LNCAP (cell line): Measurements from ENCODE around the gene SEC24D.

Experiments used
- TF ChIP-seq, protein P1 (sequence below): fragments of 450-650 bp; IDR thresholded peaks from 2 replicates; pipeline ENCODE4 v1.5.1; 2017; ENCODE audit warnings: mild to moderate bottlenecking

Gene SEC24D

DNA sequence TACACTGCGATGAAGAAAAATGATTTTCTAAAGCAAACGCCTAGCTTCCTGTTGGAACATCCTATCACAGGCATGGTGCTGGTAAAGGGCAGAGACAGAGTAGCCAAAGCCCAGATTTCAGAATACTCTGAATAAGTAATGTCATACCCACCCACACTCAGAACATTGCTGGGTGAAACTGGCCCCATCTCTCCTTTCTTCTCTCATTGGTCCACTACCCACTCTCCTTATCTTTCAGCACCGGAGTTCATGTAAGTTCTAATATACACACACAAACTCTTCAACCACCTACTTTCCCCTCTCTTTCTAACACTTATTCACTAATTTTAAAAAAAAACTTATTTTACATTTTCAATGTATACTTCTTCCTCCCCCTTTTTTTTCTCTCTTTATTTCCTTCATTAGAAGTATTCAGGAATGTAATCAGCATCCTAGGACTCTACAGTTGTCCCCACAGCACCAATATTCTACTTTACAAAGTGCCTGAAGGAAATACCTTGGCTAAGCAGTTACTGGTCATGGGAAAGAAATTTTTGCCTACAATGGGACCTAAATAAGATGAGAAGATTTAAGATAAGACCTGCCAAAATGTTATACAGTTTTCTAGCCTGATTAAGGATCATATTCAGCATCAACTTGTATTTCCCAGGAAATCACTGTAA, 63.0 kb downstream of the SEC24D start:
- TF ChIP-seq, protein P1, sequence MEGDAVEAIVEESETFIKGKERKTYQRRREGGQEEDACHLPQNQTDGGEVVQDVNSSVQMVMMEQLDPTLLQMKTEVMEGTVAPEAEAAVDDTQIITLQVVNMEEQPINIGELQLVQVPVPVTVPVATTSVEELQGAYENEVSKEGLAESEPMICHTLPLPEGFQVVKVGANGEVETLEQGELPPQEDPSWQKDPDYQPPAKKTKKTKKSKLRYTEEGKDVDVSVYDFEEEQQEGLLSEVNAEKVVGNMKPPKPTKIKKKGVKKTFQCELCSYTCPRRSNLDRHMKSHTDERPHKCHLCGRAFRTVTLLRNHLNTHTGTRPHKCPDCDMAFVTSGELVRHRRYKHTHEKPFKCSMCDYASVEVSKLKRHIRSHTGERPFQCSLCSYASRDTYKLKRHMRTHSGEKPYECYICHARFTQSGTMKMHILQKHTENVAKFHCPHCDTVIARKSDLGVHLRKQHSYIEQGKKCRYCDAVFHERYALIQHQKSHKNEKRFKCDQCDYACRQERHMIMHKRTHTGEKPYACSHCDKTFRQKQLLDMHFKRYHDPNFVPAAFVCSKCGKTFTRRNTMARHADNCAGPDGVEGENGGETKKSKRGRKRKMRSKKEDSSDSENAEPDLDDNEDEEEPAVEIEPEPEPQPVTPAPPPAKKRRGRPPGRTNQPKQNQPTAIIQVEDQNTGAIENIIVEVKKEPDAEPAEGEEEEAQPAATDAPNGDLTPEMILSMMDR = no peak

DNA sequence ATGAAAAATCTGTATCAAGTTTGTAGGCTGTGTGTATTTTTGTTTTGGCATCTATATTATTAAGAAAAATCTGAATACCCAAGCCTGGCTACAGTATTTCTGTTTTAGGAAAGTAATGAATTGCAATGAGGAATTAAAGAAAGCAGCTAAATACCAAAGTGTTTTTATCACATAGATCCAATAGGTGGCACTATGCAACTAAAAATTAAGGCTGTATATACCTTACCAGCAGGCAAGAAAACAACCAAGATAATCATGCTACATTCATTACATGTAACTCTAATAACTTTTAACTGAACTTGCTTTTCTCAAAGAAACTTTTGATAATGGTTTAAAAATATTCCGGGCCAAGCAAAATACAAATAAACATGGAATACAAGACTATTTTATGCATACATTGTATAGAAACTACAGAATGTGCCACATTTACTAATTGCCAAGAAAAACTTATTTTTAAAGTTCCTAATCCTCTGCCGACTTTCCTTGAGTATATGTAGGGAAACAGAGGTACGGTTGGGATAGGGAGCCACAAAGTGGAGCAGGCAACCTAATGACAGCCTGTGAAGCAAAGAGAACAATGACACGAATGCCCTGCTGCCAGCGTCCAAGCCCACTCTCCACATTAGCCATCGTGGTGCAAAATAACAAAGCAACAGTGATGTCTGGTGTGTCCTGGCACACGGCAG, 63.7 kb downstream of the SEC24D start:
- TF ChIP-seq, protein P1 = peak; percentile 51

DNA sequence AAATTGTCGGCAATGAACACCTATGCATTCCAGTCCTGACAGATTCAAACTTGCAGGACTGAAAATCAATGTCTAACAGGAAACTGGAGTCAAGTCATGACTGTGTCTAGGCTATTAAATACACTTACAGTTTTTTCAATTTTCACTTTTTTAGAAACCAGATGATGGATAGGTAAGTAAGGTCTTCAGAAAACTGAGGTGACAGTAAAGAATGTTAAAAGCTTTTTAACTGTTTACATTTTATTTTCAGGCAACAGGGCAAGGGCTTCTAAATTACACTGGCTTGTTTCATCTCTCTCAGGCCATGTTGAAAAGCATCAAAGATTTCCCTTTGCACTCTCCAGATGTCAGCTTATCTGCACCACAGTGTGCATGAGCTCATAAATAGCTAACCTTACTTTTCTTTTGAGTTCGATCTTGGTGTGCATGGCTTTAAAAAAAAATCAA, 65.2 kb downstream of the SEC24D start:
- TF ChIP-seq, protein P1 = no peak

DNA sequence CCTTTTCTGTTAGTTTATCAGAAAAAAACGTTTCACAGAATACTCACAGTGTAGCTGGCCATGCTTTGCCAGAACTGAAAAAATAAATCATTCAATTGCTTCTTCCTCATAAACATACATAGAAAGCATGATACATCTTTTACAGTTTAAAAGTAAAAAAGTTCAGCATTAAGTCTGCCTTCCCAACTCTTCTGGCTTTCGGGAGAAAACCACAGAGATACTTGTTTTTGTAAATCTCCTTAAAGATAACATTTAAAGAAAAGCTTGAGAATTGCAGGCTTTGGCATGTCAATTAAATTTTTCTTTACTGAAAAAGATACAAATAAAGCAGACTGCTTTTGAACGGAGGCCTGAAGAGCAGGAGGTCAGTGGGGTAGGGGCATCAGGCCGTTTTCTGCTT, 66.8 kb downstream of the SEC24D start:
- TF ChIP-seq, protein P1 = no peak

DNA sequence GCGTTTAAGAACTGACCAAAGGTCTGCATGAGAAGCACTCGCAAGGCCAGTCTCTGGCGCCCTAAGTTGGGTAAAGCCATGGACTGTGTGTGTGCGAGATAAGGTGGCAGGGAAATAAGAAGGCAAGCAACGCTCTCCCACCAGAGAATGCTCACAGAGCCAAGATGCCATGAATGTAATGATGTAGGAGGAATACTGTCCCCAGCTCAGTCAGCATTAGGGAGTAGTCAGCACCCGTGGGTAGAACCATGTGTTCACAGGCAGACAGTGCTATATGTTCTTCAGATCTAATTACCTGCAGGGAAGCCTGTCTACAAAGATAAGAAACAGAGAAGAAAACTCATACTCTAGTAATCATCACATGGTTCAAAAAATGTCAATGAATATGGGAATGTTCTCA, 68.8 kb downstream of the SEC24D start:
- TF ChIP-seq, protein P1 = no peak

DNA sequence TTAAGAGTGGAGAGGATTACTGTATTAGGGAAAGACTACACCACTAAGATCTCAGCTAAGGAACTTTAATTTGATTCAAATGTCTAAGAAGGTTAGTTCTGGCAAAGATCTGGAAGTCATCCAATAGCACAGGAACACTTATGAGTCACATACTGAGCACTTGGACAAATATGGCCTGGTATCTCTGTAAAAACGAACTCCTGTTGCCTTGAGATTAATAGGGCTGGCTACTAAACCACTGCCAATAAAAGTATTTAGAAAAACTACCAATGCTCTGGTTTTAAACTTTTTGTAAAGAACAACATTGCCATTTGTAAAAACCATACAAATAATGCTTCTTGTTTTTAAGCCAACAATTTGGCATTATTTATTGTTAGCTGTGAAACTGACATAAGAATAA, 70.5 kb downstream of the SEC24D start:
- TF ChIP-seq, protein P1 = no peak

DNA sequence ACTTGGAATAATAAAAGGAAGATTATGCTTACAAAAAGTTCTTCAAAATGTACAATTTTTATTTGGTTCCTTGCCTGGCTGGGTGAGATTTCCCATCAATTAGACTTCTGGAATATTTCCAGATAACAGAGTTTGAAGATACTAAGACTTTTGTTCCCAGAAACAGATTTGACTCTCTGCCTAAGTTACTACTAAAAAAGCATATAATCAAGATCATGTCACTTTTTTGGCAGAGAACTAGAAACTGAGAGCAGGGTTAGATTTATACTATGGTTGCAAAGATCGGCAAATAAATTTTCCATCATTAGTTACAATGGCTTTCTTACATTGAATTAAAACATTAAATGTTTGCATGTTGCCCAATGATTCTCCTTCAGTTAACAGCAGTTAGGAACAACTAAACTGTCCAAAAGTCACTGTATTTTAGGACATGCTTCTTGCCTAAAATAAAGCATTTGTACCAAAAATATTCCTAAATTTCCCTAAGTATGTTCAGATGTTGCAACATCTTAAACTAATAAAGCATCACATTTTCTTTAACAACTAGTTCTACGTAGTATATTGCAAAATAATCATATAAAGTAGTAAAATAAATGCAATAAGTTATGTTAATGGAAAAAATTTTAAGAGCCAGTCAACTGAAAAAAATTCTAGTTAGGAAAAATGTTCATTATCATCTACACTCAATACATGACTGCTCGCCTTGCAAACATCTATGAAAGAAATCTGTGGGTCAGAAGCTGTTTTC, 73.0 kb downstream of the SEC24D start:
- TF ChIP-seq, protein P1 = no peak
